Fibroblast of skin of scalp (primary cell): Measurements from ENCODE around the gene RAD51AP2.
"Not testable (repeated sequence)": the region's sequence is repeated elsewhere in the genome, so short reads cannot be mapped to it uniquely, and the experiment has no call there.

Source experiments
- DNase-seq: peaks from one replicate; pipeline ENCODE4 v3.0.0-alpha.2; 2013

The RAD51AP2 gene

GRCh38 chr2:17538022-17538843, 20.0 kb upstream of the RAD51AP2 start:
- DNase-seq: peak; percentile 15

- DNase-seq: no peak
Observed at GRCh38 chr2:17536416-17536815, 18.2 kb upstream of the RAD51AP2 start.

GRCh38 chr2:17533546-17533945, 15.3 kb upstream of the RAD51AP2 start:
- no peak for DNase-seq

DNA sequence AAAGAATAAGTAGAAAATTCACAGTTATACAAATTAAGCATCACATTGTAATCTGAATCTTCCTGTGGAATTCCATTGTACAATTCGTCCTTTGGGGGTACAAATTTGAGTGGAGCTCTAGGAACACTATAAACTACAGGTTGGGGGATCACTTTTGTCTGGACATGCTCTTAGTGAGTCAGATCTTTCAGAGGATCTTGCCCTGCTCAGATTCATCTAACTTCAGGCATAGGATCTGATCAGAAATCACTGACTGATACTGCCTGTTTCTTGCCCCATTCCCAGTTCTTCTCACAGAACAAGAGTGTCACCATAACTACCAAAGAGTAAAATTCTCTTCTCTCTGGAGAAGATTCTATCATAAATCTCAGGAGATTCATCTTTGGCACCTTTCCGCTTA, 11.5 kb upstream of the RAD51AP2 start:
- no peak for DNase-seq

DNA sequence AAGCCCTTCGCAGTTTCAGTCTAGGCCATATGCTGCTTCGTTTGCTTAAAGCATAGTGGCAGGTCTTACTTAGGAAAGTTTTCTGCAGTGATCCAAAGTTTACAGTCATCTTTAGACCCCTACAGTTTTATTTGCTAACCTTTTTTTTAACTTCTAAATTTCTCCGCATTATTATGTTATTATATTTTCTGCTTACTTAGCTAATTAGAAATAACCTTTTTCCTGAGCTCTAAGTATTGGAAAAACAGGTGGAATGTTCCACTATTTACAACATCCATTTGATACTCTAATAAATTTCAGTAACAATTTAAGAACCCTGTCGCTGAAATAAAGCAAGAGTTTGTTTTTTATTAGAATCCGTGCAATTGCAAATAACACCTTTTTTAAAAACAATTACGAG, 4.1 kb upstream of the RAD51AP2 start:
- DNase-seq: no peak

- DNase-seq: no peak
Observed at GRCh38 chr2:17521621-17522020, 3.4 kb upstream of the RAD51AP2 start.

GRCh38 chr2:17520761-17521160, 2.5 kb upstream of the RAD51AP2 start:
- DNase-seq: no peak

GRCh38 chr2:17519486-17519885, 1.2 kb upstream of the RAD51AP2 start:
- DNase-seq: no peak

GRCh38 chr2:17517481-17518211, 594 bp downstream of the RAD51AP2 start:
- DNase-seq: no peak

DNA sequence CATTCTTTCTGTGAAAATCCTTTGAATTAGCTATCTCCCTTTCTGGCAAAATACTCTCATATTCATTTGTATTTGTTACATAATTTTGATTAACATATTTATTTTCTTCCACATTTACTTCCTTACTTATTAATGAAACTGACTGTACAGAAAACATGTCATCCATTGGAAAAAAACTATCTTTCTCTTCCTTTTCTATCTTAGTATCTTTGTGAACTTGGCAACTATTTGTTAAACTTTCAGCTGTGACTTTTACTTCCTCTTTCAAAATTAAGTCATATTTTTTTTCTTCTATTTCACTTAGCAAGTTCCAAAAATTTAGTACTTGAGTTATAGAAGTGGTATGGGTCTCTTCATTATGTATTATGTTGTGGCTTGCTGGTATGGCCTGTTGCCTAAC, 2.6 kb downstream of the RAD51AP2 start:
- no peak for DNase-seq

GRCh38 chr2:17506736-17507616, 11.3 kb downstream of the RAD51AP2 start:
- DNase-seq: no peak

DNA sequence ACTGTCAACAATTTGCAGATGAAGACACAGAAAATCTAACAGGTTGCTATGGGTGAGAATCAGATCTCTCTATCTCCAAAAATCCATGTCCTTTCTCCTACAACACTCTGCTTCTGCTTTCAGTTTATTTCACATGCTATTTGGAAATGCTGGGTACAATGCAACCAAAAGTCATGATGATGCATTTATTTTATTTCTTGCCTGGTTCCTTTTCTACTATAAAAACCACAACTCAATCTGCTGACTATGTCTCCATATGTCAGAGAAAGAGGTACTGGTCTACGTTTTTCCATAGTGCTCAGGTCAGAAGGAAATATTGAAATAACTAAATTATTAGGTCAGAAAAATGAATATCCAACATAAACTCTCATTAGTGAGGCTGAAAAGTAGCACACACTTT, 20.5 kb downstream of the RAD51AP2 start:
- no peak for DNase-seq

DNA sequence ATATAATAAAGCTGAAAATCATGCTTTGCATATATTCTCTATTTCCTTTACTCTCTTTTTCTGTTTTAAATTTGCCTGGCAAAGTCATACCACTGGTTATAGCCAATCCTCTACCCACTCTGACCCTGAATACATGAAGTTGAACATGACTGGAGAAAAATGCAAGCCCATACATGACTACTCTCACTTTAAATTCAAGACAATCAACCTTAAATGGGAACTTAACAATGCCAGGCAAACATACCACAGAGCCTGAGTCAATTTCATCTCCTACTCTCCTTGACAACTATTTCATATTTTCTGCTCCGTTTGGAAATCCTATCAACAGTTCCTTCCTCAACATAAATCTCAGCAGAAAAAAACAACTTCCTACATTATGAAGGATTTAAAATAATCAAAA, 22.6 kb downstream of the RAD51AP2 start:
- DNase-seq: no peak

DNA sequence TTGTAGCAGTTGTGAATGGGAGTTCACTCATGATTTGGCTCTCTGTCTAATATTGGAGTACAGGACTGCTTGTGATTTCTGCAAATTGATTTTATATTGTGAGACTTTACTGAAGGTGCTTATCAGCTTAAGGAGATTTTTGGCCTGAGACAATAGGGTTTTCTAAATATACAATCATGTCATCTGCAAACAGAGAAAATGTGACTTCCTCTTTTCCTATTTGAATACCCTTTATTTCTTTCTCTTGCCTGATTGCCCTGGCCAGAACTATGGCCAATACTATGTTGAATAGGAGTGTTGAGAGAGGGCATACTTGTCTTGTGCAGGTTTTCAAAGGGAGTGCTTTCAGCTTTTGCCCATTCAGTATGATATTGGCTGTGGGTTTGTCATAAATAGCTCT, 28.1 kb downstream of the RAD51AP2 start:
- not testable (repeated sequence) for DNase-seq

DNA sequence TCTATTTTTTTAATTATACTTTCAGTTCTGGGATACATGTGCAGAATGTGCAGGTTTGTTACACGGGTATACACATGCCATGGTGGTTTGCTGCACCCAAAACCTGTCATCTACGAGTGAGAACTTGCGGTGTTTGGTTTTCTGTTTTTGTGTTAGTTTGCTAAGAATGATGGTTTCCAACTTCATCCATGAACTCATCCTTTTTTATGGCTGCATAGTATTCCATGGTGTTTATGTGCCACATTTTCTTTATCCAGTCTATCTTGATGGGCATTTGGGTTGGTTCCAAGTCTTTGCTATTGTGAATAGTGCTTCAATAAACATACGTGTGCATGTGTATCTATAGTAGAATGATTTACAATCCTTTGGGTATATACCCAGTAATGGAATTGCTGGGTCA, 29.6 kb downstream of the RAD51AP2 start:
- DNase-seq: not testable (repeated sequence)

GRCh38 chr2:17483496-17483895, 34.7 kb downstream of the RAD51AP2 start:
- DNase-seq: no peak

GRCh38 chr2:17482651-17483050, 35.6 kb downstream of the RAD51AP2 start:
- no peak for DNase-seq

DNA sequence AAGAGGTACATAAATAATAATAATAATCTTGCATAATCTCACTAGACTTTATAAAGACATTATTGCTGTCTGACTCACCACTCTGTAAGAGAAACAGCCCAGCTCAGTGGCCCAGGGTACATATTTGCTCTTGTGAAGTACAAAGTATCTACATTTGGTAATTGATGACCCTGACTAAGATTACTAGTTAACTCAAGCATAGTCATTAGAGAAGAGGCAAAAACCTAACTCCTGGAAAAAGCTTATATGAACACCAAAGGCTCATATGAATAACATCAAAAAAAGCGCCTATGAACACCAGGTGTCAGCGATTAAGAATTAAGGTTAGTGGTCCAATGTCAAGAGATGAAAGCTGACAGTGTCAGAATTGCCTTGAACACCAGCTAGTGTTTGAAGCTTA, 38.4 kb downstream of the RAD51AP2 start:
- peak; percentile 17 for DNase-seq

- DNase-seq: no peak
Observed at GRCh38 chr2:17476830-17477229, 41.4 kb downstream of the RAD51AP2 start.

GRCh38 chr2:17476064-17476463, 42.2 kb downstream of the RAD51AP2 start:
- DNase-seq: no peak

DNA sequence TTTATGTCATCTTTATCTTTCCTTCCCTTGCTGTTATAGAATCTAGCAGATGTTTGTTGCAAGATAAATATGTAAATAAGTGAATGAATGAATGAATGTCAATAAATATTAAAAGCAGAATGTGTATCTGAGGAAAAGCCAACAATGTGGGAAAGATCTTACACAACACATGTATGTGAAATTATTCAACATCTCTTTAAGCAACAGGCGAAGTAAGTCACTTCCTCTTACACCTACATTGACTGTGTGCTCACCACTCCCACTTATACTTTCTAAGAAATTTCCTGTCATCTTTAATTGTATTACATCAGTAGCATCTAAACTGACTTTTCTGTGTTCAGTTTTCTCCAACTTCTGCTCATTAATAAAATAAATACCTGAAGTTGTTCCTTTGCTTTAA, 43.0 kb downstream of the RAD51AP2 start:
- no peak for DNase-seq

DNA sequence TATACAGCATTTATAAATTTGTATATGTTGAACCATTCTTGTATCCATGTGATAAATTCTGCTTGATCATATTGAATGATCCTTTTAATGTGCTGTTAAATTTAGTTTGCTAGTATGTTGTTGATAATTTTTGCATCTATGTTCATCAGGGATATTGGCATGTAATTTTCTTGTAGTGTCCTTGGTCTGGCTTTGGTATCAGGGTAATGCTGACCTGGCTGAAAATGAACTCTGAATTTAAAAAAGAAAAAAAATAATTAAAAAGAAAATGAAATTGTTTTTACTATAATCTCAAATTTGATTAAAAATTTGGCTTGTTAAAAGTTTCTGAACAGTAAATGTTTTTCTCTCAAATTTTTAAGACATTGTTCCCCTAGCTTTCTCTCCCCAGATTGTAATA, 46.3 kb downstream of the RAD51AP2 start:
- DNase-seq: no peak
